PC-9 (cell line): Measurements from ENCODE around the gene C8G. TPM values are rescaled to one million over a fixed set of nuclear protein-coding genes. Genes with fewer than 3 reads are reported as not detected.

Experiments
- BruUV-seq: library from RNA; stranded (reverse); fragments of 400-500 nt; replicated peaks from 2 replicates; lab custom pipeline; 2021; lab: Mats Ljungman, UMichigan
- CTCF ChIA-PET: fragments of 300-600 bp; sonication (Branson Sonifier 250); formaldehyde crosslinking; loops from one replicate; lab custom pipeline; 2022; ENCODE audit warnings: antibody characterized with exemption; lab: Charles Lee
- POLR2A ChIA-PET: fragments of 300-600 bp; sonication (Branson Sonifier 250); formaldehyde crosslinking; loops from one replicate; lab custom pipeline; 2022; ENCODE audit warnings: antibody characterized with exemption; ENCODE audit not compliant: unreplicated experiment; lab: Charles Lee
- DNase-seq, 2 experiments: peaks; one replicate each; pipeline versions ENCODE4 v3.0.0 to v3.0.0-alpha.2; 2015 to 2022; ENCODE audit warnings: mixed read lengths in 1 of 2
- H2AFZ ChIP-seq: fragments of 200-600 bp; sonication (generic); 2 replicates; pipeline ENCODE4 v1.8.1; 2017; ENCODE audit warnings: antibody characterized with exemption
- H3F3A ChIP-seq: fragments of 200-600 bp; sonication (generic); 2 replicates; pipeline ENCODE4 v1.8.1; 2017; ENCODE audit warnings: antibody characterized with exemption, mild to moderate bottlenecking, low read depth; ENCODE audit not compliant: insufficient read depth
- H3K27ac ChIP-seq: fragments of 200-600 bp; sonication (generic); 2 replicates; pipeline ENCODE4 v1.6.1; 2016; ENCODE audit warnings: mixed run types
- H3K27me3 ChIP-seq: fragments of 200-600 bp; sonication (generic); 2 replicates; pipeline ENCODE4 v1.6.1; 2016; ENCODE audit warnings: low read depth, mixed run types; ENCODE audit not compliant: insufficient read depth
- H3K36me3 ChIP-seq: fragments of 200-600 bp; sonication (generic); 2 replicates; pipeline ENCODE4 v1.6.1; 2016; ENCODE audit warnings: low read depth, mixed run types
- H3K4me1 ChIP-seq: fragments of 200-600 bp; sonication (generic); replicated peaks from 2 replicates; pipeline ENCODE4 v1.6.1; 2016; ENCODE audit warnings: mixed run types; ENCODE audit not compliant: insufficient read depth
- H3K4me2 ChIP-seq: fragments of 200-600 bp; sonication (generic); 2 replicates; pipeline ENCODE4 v1.6.1; 2017; ENCODE audit warnings: mixed run types
- H3K4me3 ChIP-seq: fragments of 200-600 bp; sonication (generic); 2 replicates; pipeline ENCODE4 v1.6.1; 2016; ENCODE audit warnings: mixed run types
- H3K79me2 ChIP-seq: fragments of 200-600 bp; sonication (generic); 2 replicates; pipeline ENCODE4 v1.6.1; 2017; ENCODE audit warnings: low read depth, mixed run types
- H3K9me2 ChIP-seq: fragments of 200-600 bp; sonication (generic); 2 replicates; pipeline ENCODE4 v1.8.1; 2017; ENCODE audit warnings: mild to moderate bottlenecking; ENCODE audit not compliant: insufficient read depth
- H3K9me3 ChIP-seq: fragments of 200-600 bp; sonication (generic); 2 replicates; pipeline ENCODE4 v1.8.1; 2016; ENCODE audit warnings: low read depth; ENCODE audit not compliant: insufficient read depth
- H4K20me1 ChIP-seq: fragments of 200-600 bp; sonication (generic); 2 replicates; pipeline ENCODE4 v1.8.1; 2017; ENCODE audit not compliant: insufficient read depth
- EZH2 ChIP-seq: fragments of 200-600 bp; sonication (generic); IDR thresholded peaks from 2 replicates; pipeline ENCODE4 v1.8.0; 2017; ENCODE audit warnings: antibody characterized with exemption, low read depth
- intact Hi-C: fragments of 100-400 bp; cut with micrococcal nuclease; formaldehyde crosslinking; loops from one replicate; pipeline ENCODE4 v1.10.0; 2022; ENCODE audit not compliant: unreplicated experiment
- total RNA-seq: library from RNA; stranded (reverse); gene quantifications from 2 replicates; pipeline ENCODE4 v1.2.3, GENCODE V29; 2021
- TF ChIP-seq, protein P1 (sequence below): fragments of 200-600 bp; sonication (generic); conservative IDR thresholded peaks from 2 replicates; pipeline ENCODE4 v1.6.1; 2017; ENCODE audit warnings: mixed run types, antibody characterized with exemption, mild to moderate bottlenecking, moderate library complexity

Gene C8G
- total RNA-seq, 1 experiment from 2014 or later, result 2.3 TPM

DNA sequence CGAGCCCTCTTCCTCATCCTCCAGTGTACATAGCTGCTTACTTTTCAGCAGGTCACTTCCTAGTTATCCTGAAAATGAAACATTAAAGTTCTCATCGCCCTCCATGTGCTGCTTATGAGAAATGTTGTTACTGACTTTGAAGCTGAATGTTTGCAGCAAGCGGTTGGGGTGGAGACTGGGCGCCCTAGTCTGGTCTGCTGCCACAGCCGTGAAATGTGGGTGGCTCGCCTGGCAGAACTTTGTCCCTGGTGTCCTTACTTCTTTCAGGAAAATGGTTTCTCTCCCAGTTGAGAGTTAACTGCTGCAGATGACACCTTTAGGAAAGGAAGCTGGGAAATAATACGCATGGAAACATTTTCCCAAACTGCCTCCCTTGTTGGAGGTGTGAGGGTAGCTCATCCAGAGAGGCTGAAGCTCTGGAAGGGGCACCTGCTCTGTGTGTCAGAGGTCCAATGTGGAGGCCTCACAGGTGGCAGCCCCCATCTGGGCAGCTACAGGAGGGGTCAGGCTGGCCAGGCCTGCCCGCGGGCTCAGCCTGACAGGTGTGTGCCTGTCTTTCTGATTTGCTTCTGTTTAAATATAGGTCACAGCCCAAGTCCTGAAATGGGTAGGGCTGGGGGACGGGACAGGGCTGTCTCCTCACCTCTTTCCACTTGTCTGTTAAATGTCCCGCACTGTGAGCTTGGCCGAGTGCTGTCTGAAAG, 34.7 kb upstream of the C8G start:
- intact Hi-C loops, result no loop called here
- Histone ChIP-seq H3K27ac (no peak overlapping the region), H3K4me3 (no peak overlapping the region), H3F3A (no peaks in the 10 kb centered on the region), H3K27me3 (no peaks in the 10 kb centered on the region), H3K4me2 (no peak overlapping the region), H3K4me1 (no peaks in the 10 kb centered on the region), H3K9me2 (no peaks in the 10 kb centered on the region), H3K79me2 (peaks cover 3% of the 10 kb centered on the region; the same call in 1 of the 2 replicates), H3K9me3 (no peaks in the 10 kb centered on the region), H4K20me1 (no peaks in the 10 kb centered on the region; the same call in 1 of the 2 replicates), H2AFZ (no peak overlapping the region), H3K36me3 (peaks cover 10% of the 10 kb centered on the region; the same call in 1 of the 2 replicates)
- BruUV-seq, result no TSS peak
- ChIA-PET CTCF (no interaction called here), POLR2A (interaction anchor here (0.7 kb wide), 1 partner anchor 316 kb away, joined by 5 read pairs; no protein-coding TSS in a partner anchor)
- TF ChIP-seq, protein P1, sequence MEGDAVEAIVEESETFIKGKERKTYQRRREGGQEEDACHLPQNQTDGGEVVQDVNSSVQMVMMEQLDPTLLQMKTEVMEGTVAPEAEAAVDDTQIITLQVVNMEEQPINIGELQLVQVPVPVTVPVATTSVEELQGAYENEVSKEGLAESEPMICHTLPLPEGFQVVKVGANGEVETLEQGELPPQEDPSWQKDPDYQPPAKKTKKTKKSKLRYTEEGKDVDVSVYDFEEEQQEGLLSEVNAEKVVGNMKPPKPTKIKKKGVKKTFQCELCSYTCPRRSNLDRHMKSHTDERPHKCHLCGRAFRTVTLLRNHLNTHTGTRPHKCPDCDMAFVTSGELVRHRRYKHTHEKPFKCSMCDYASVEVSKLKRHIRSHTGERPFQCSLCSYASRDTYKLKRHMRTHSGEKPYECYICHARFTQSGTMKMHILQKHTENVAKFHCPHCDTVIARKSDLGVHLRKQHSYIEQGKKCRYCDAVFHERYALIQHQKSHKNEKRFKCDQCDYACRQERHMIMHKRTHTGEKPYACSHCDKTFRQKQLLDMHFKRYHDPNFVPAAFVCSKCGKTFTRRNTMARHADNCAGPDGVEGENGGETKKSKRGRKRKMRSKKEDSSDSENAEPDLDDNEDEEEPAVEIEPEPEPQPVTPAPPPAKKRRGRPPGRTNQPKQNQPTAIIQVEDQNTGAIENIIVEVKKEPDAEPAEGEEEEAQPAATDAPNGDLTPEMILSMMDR, result no peak
- TF ChIP-seq EZH2, result no peak
- DNase-seq, result no peak

DNA sequence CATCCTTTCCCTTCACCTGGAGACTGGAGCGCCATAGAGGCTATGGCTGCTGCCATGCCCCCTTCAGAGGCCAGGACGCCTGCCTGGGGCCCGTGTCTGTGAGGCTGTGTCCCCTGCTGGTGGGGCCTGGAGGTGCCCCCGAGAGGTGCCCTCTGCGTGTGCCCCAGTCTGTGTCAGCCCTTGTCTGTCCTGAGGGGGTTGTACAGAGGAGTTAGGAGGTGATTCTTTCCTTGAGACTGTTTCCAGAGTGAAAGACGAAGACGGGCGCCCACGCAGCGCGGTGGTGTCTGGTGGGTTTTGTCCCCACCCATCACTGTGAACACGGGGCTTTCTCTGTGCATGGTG, 34.2 kb upstream of the C8G start:
- intact Hi-C loops, result no loop called here
- CTCF ChIA-PET, result interaction anchor here (0.6 kb wide), 1 partner anchor 27 kb away, joined by 8 read pairs; no protein-coding TSS in a partner anchor

DNA sequence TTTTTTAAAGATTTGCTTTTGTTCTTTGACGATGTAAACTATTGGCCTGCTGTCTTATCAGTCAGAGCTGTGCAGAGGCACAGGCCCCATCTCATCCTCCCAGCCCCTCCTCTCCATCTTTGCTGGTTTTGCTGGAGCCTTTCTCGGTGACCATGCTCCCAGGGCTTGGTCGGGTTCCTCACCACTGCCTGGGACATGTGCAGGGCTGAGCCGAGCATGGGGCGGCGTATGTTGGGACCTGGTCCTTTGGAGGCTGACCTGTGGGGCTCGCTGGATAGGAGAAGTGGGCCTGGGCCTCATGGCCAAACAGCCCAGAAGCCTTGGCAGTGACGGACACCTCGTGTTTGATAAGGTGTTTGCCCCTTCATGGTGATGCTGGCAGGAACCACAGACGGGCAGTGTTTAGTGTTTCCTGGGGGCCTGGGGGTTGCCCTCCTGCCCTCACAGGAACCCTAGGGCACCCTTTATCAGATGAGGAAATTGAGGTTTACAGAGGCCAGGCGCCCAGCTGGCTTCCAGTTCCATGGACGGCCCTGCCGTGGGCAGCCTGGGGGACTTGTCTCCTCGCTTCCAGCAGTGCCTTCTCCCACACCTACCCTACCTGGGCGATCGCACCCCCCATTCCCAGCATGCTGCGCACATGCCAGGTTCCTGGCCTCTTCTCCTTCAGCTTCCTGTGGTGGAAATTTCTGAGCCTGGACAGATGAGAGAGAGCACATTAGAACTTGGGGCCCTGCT, 31.2 kb upstream of the C8G start:
- Histone ChIP-seq H3K4me3 (no peak overlapping the region), H3K27me3 (no peaks in the 10 kb centered on the region), H3K79me2 (no peaks in the 10 kb centered on the region), H3K4me2 (no peak overlapping the region), H2AFZ (no peak overlapping the region), H3K9me3 (no peaks in the 10 kb centered on the region), H3F3A (no peaks in the 10 kb centered on the region), H3K36me3 (0 out of 2 replicates have a peak, but pooled peaks cover 7% of the 10 kb centered on the region), H3K27ac (no peak overlapping the region), H3K9me2 (no peaks in the 10 kb centered on the region), H4K20me1 (no peaks in the 10 kb centered on the region; the same call in 1 of the 2 replicates), H3K4me1 (no peaks in the 10 kb centered on the region)
- CTCF ChIA-PET, result no interaction called here
- intact Hi-C loops, result no loop called here
- DNase-seq, result no peak
- TF ChIP-seq, protein P1, result no peak
- TF ChIP-seq EZH2, result no peak
- BruUV-seq, result no TSS peak
- POLR2A ChIA-PET, result no interaction called here

More for the DNA sequence above, 34.2 kb upstream of the C8G start:
- Histone ChIP-seq H3F3A (no peaks in the 10 kb centered on the region), H3K4me3 (no peak overlapping the region), H3K36me3 (0 out of 2 replicates have a peak, but pooled peaks cover 7% of the 10 kb centered on the region), H3K27me3 (no peaks in the 10 kb centered on the region), H4K20me1 (no peaks in the 10 kb centered on the region; the same call in 1 of the 2 replicates), H3K4me2 (no peak overlapping the region), H3K27ac (no peak overlapping the region), H2AFZ (no peak overlapping the region), H3K9me3 (no peaks in the 10 kb centered on the region), H3K4me1 (no peaks in the 10 kb centered on the region), H3K79me2 (no peaks in the 10 kb centered on the region), H3K9me2 (no peaks in the 10 kb centered on the region)
- no peak for DNase-seq
- TF ChIP-seq, protein P1, result no peak
- no peak for TF ChIP-seq EZH2
- no TSS peak for BruUV-seq
- POLR2A ChIA-PET, result interaction anchor here (0.7 kb wide), 1 partner anchor 316 kb away, joined by 5 read pairs; no protein-coding TSS in a partner anchor
